Body of pancreas (tissue), 4 donors: ENCODE measurements around the gene YIPF4.

Source experiments
- CTCF ChIP-seq, 7 experiments: fragments of 450-650 bp in 4 of 7; fragments of 200-600 bp in 3 of 7; sonication (generic) in 3 of 7; IDR thresholded peaks; one replicate each; pipeline ENCODE4 v1.5.1; 2016 to 2019; ENCODE audit warnings: antibody characterized with exemption in 7 of 7
- POLR2A ChIP-seq, 3 donors: fragments of 450-650 bp; IDR thresholded peaks; one replicate each; pipeline ENCODE4 v1.6.1; 2016; ENCODE audit warnings: antibody characterized with exemption in 3 of 3, mild to moderate bottlenecking in 2 of 3

DNA sequence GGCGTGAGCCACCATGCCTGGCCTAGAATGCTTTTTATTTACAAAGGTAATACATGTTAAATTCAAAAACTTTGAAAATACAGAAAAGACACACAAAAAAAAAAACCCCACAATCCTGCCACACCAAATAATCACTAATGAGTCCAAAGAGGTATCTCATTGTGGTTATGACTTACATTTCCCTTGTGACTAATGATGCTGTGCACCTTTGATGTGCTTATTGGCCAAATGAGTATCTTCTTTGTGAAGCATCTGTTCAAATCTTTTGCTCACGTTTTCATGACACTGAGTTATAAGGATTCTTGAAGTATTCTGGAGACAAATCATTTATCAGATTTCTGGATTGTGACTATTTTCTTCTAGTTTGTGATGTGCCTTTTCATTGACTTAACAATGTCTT, 6.6 kb upstream of the YIPF4 start:
- no peak for TF ChIP-seq POLR2A (IDR thresholded peaks at IDR 0.05)
- TF ChIP-seq CTCF (IDR thresholded peaks at IDR 0.05): no peak
